Suprapubic skin (tissue), 3 donors: ENCODE results near the gene MOXD1.

Experiments used
- EP300 ChIP-seq: sonication (generic); formaldehyde crosslinking; IDR thresholded peaks from one replicate; pipeline ENCODE4 v1.6.1; 2017; ENCODE audit warnings: antibody characterized with exemption
- TF ChIP-seq, protein P1 (sequence below), 2 donors: fragments of 200-600 bp in 1 of 2; fragments of 450-650 bp in 1 of 2; sonication (generic) in 1 of 2; IDR thresholded peaks; one replicate each; pipeline ENCODE4 v1.5.1; 2016 to 2019; ENCODE audit warnings: antibody characterized with exemption in 2 of 2, mild to moderate bottlenecking in 1 of 2, moderate library complexity in 1 of 2

- TF ChIP-seq, protein P1, sequence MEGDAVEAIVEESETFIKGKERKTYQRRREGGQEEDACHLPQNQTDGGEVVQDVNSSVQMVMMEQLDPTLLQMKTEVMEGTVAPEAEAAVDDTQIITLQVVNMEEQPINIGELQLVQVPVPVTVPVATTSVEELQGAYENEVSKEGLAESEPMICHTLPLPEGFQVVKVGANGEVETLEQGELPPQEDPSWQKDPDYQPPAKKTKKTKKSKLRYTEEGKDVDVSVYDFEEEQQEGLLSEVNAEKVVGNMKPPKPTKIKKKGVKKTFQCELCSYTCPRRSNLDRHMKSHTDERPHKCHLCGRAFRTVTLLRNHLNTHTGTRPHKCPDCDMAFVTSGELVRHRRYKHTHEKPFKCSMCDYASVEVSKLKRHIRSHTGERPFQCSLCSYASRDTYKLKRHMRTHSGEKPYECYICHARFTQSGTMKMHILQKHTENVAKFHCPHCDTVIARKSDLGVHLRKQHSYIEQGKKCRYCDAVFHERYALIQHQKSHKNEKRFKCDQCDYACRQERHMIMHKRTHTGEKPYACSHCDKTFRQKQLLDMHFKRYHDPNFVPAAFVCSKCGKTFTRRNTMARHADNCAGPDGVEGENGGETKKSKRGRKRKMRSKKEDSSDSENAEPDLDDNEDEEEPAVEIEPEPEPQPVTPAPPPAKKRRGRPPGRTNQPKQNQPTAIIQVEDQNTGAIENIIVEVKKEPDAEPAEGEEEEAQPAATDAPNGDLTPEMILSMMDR (IDR thresholded peaks at IDR 0.05) = no peak
- TF ChIP-seq EP300 = no peak
Measured at GRCh38 chr6:132446855-132447241, 45.6 kb upstream of the MOXD1 start.
